ENCODE results near the gene GPC3.

GPC3 gene

GRCh38 chrX:133881893-133882292 lies 103.5 kb downstream of the GPC3 start:
- ATAC-seq (ENCODE audit: low read depth) (no peak), DNase-seq (ENCODE audit: low spot score) (no peak)
- Histone ChIP-seq H3K27me3 (ENCODE audit: insufficient read depth, poor library complexity, severe bottlenecking) (no peaks in the 10 kb centered on the region), H3K9me3 (ENCODE audit: severe bottlenecking) (no peaks in the 10 kb centered on the region), H3K27ac (ENCODE audit: poor library complexity, severe bottlenecking) (no peak overlapping the region), H3K4me1 (ENCODE audit: insufficient read depth, poor library complexity, severe bottlenecking) (no peaks in the 10 kb centered on the region), H3K36me3 (ENCODE audit: low read depth) (no peaks in the 10 kb centered on the region), H3K4me3 (ENCODE audit: severe bottlenecking) (no peak overlapping the region)
- TF ChIP-seq CTCF (IDR thresholded peaks at IDR 0.05; ENCODE audit: poor library complexity, severe bottlenecking), result no peak

- Histone ChIP-seq H3K9me3 (ENCODE audit: severe bottlenecking) (no peaks in the 10 kb centered on the region), H3K27ac (ENCODE audit: poor library complexity, severe bottlenecking) (no peak overlapping the region), H3K27me3 (ENCODE audit: insufficient read depth, poor library complexity, severe bottlenecking) (no peaks in the 10 kb centered on the region), H3K36me3 (ENCODE audit: low read depth) (no peaks in the 10 kb centered on the region), H3K4me3 (ENCODE audit: severe bottlenecking) (no peak overlapping the region), H3K4me1 (ENCODE audit: insufficient read depth, poor library complexity, severe bottlenecking) (no peaks in the 10 kb centered on the region)
- TF ChIP-seq CTCF (IDR thresholded peaks at IDR 0.05; ENCODE audit: poor library complexity, severe bottlenecking), result no peak
- DNase-seq (ENCODE audit: low spot score) (no peak), ATAC-seq (ENCODE audit: low read depth) (no peak)
Measured at GRCh38 chrX:133881007-133881406, 104.4 kb downstream of the GPC3 start.

DNA sequence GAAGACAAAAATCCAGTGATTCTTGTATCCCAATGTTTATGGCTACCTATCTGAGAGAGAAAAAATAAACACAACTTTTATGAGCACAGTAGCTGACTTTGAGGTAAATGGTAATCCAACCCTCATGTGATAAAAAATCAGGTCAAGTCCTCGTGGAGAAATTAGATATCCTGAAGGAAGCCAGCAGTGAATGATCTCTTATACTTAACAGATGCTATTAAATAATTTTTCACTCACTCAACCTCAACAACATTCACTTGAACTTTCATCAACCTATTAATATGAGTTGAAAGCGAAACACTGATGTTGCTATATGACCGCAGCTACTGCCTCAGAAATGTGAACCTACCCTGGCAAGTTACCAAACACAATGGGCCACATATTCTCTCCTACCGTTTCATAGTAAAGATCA lies 105.4 kb downstream of the GPC3 start:
- ATAC-seq (ENCODE audit: low read depth), result no peak
- no peaks in the 10 kb centered on the region for H3K9me3 ChIP-seq (ENCODE audit: severe bottlenecking)
- no peak overlapping the region for H3K4me3 ChIP-seq (ENCODE audit: severe bottlenecking)
- H3K27me3 ChIP-seq (ENCODE audit: insufficient read depth, poor library complexity, severe bottlenecking), result no peaks in the 10 kb centered on the region
- no peaks in the 10 kb centered on the region for H3K36me3 ChIP-seq (ENCODE audit: low read depth)
- H3K27ac ChIP-seq (ENCODE audit: poor library complexity, severe bottlenecking), result no peak overlapping the region
- no peak for DNase-seq (ENCODE audit: low spot score)
- no peaks in the 10 kb centered on the region for H3K4me1 ChIP-seq (ENCODE audit: insufficient read depth, poor library complexity, severe bottlenecking)
- no peak for TF ChIP-seq CTCF (IDR thresholded peaks at IDR 0.05; ENCODE audit: poor library complexity, severe bottlenecking)

GRCh38 chrX:133878710-133879109 lies 106.7 kb downstream of the GPC3 start:
- H3K9me3 ChIP-seq (ENCODE audit: severe bottlenecking), result no peaks in the 10 kb centered on the region
- no peak for TF ChIP-seq CTCF (IDR thresholded peaks at IDR 0.05; ENCODE audit: poor library complexity, severe bottlenecking)
- no peaks in the 10 kb centered on the region for H3K36me3 ChIP-seq (ENCODE audit: low read depth)
- no peak overlapping the region for H3K27ac ChIP-seq (ENCODE audit: poor library complexity, severe bottlenecking)
- no peaks in the 10 kb centered on the region for H3K4me1 ChIP-seq (ENCODE audit: insufficient read depth, poor library complexity, severe bottlenecking)
- no peaks in the 10 kb centered on the region for H3K27me3 ChIP-seq (ENCODE audit: insufficient read depth, poor library complexity, severe bottlenecking)
- DNase-seq (ENCODE audit: low spot score) (no peak), ATAC-seq (ENCODE audit: low read depth) (no peak)
- H3K4me3 ChIP-seq (ENCODE audit: severe bottlenecking), result no peak overlapping the region

DNA sequence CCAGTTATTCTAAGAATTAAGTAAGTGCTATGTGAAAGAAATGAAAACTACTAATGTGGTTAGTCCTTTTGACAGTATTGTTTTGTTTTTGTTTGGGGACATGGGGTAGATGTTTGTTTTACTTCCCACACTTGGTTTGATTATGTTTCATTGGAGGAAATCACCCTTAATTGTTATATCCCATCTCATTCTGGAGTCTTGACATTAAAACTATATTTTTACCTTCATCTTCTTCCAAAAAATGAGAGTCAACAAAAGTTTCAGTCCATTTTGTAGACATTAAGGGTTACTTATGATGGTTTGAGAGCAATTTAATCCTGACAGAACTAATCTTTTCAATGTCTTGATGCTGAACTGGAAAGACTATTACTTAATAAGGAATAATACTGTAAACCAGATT lies 108.7 kb downstream of the GPC3 start:
- Histone ChIP-seq H3K4me1 (ENCODE audit: insufficient read depth, poor library complexity, severe bottlenecking) (no peaks in the 10 kb centered on the region), H3K9me3 (ENCODE audit: severe bottlenecking) (no peaks in the 10 kb centered on the region), H3K27me3 (ENCODE audit: insufficient read depth, poor library complexity, severe bottlenecking) (no peaks in the 10 kb centered on the region), H3K4me3 (ENCODE audit: severe bottlenecking) (no peak overlapping the region), H3K27ac (ENCODE audit: poor library complexity, severe bottlenecking) (no peak overlapping the region), H3K36me3 (ENCODE audit: low read depth) (no peaks in the 10 kb centered on the region)
- ATAC-seq (ENCODE audit: low read depth), result no peak
- no peak for TF ChIP-seq CTCF (IDR thresholded peaks at IDR 0.05; ENCODE audit: poor library complexity, severe bottlenecking)
- DNase-seq (ENCODE audit: low spot score), result no peak
